ENCODE results near the gene HAUS3.

DNA sequence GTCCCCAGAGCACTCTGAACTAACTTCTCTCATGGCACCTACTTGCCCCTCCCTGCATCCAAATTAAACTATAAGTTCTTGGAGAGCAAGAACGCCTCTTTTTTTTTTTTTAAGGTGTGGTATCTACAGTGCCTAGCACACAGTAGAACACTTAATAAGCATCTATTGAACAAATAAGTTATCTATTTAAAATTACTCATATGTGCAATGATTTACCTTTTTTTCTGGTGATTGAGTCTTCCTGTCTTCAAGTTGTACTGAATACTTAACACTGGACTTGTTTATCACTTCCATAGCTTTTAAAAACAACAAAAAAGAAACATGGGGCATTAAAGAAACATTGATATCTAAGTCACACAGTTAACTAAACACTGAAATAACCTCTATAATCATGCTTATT, 29.1 kb downstream of the HAUS3 start:
- TF ChIP-seq POLR2A (IDR thresholded peaks at IDR 0.05; ENCODE audit: low read depth, low read length) (no peak), POLR2AphosphoS5 (IDR thresholded peaks at IDR 0.05; ENCODE audit: low read depth, low read length) (no peak)
